H9 (cell line): ENCODE results near the gene PDZRN4. TPM values are rescaled to one million over a fixed set of nuclear protein-coding genes. Genes with fewer than 3 reads are reported as not detected.

Source experiments
- DNase-seq: peaks from one replicate; pipeline ENCODE4 v3.0.0-alpha.2; 2017
- H2AFZ ChIP-seq: one replicate; pipeline ENCODE4 v1.6.1; 2013; ENCODE audit warnings: mild to moderate bottlenecking, low read length, control low read depth, moderate library complexity
- H2AK5ac ChIP-seq: 2 replicates; pipeline ENCODE4 v1.6.1; 2013; ENCODE audit warnings: low read length, control low read depth, mixed read lengths; ENCODE audit not compliant: insufficient read length
- H2BK120ac ChIP-seq: one replicate; pipeline ENCODE4 v1.6.1; 2013; ENCODE audit warnings: low read depth, mild to moderate bottlenecking, low read length, control low read depth, inconsistent platforms; ENCODE audit not compliant: poor library complexity, severe bottlenecking
- H2BK12ac ChIP-seq: 2 replicates; pipeline ENCODE4 v1.6.1; 2013; ENCODE audit warnings: low read length, control low read depth, mixed read lengths, low read depth; ENCODE audit not compliant: insufficient read length
- H2BK15ac ChIP-seq: 2 replicates; pipeline ENCODE4 v1.6.1; 2013; ENCODE audit warnings: low read depth, low read length, control low read depth
- H2BK20ac ChIP-seq: one replicate; pipeline ENCODE4 v1.6.1; 2013; ENCODE audit warnings: low read depth, mild to moderate bottlenecking, low read length, control low read depth, inconsistent platforms; ENCODE audit not compliant: poor library complexity, severe bottlenecking
- H2BK5ac ChIP-seq: 2 replicates; pipeline ENCODE4 v1.6.1; 2013; ENCODE audit warnings: low read length, control low read depth, mixed read lengths; ENCODE audit not compliant: insufficient read length
- H3K14ac ChIP-seq: 2 replicates; pipeline ENCODE4 v1.6.1; 2013; ENCODE audit warnings: low read length, control low read depth; ENCODE audit not compliant: insufficient read depth
- H3K18ac ChIP-seq: 2 replicates; pipeline ENCODE4 v1.6.1; 2013; ENCODE audit warnings: low read depth, mild to moderate bottlenecking, mixed read lengths, low read length, control low read depth; ENCODE audit not compliant: insufficient read length
- H3K23ac ChIP-seq: 2 replicates; pipeline ENCODE4 v1.6.1; 2013; ENCODE audit warnings: low read length, control low read depth, mixed read lengths, low read depth; ENCODE audit not compliant: insufficient read length
- H3K23me2 ChIP-seq: 2 replicates; pipeline ENCODE4 v1.6.1; 2013; ENCODE audit warnings: low read depth, mild to moderate bottlenecking, mixed read lengths, low read length, control low read depth; ENCODE audit not compliant: insufficient read length, poor library complexity, severe bottlenecking
- H3K27ac ChIP-seq: 2 replicates; pipeline ENCODE4 v1.5.1; 2013; ENCODE audit warnings: low read length, control low read depth, mixed read lengths, low read depth; ENCODE audit not compliant: insufficient read length
- H3K27me3 ChIP-seq: 2 replicates; pipeline ENCODE4 v1.6.1; 2013; ENCODE audit warnings: low read length, control low read depth, inconsistent platforms; ENCODE audit not compliant: insufficient read depth
- H3K4ac ChIP-seq: 2 replicates; pipeline ENCODE4 v1.6.1; 2013; ENCODE audit warnings: low read depth, mild to moderate bottlenecking, control low read depth, inconsistent platforms, low read length, moderate library complexity
- H3K4me1 ChIP-seq: 2 replicates; pipeline ENCODE4 v1.6.1; 2013; ENCODE audit warnings: low read length, control low read depth, inconsistent platforms; ENCODE audit not compliant: insufficient read depth
- H3K4me2 ChIP-seq: 2 replicates; pipeline ENCODE4 v1.6.1; 2013; ENCODE audit warnings: low read length, control low read depth, mixed read lengths; ENCODE audit not compliant: insufficient read length, insufficient read depth
- H3K56ac ChIP-seq: 2 replicates; pipeline ENCODE4 v1.6.1; 2013; ENCODE audit warnings: low read depth, mild to moderate bottlenecking, mixed read lengths, low read length, control low read depth; ENCODE audit not compliant: insufficient read length
- H3K79me1 ChIP-seq: 2 replicates; pipeline ENCODE4 v1.6.1; 2013; ENCODE audit warnings: low read depth, mild to moderate bottlenecking, moderate library complexity, low read length, control low read depth, inconsistent platforms; ENCODE audit not compliant: insufficient read depth, poor library complexity, severe bottlenecking
- H3K79me2 ChIP-seq: 2 replicates; pipeline ENCODE4 v1.6.1; 2013; ENCODE audit warnings: low read length, control low read depth, inconsistent platforms; ENCODE audit not compliant: insufficient read depth
- H3K9ac ChIP-seq: 2 replicates; pipeline ENCODE4 v1.6.1; 2013; ENCODE audit warnings: low read length, control low read depth, mixed read lengths; ENCODE audit not compliant: insufficient read length; ENCODE audit errors: extremely low read depth
- H3K9me3 ChIP-seq: one replicate; pipeline ENCODE4 v1.6.1; 2013; ENCODE audit warnings: low read depth, low read length, inconsistent platforms; ENCODE audit not compliant: control insufficient read depth
- H3T11ph ChIP-seq: one replicate; pipeline ENCODE4 v1.6.1; 2013; ENCODE audit warnings: mild to moderate bottlenecking, low read length, control low read depth, inconsistent platforms
- H4K20me1 ChIP-seq: one replicate; pipeline ENCODE4 v1.6.1; 2013; ENCODE audit not compliant: control insufficient read depth, insufficient read length, insufficient read depth
- H4K5ac ChIP-seq: 2 replicates; pipeline ENCODE4 v1.6.1; 2013; ENCODE audit warnings: low read depth, mild to moderate bottlenecking, mixed read lengths, low read length, control low read depth; ENCODE audit not compliant: insufficient read length
- H4K8ac ChIP-seq: replicated peaks from 2 replicates; pipeline ENCODE4 v1.6.1; 2013; ENCODE audit warnings: low read length, control low read depth, mixed read lengths, low read depth; ENCODE audit not compliant: insufficient read length
- H4K91ac ChIP-seq: 2 replicates; pipeline ENCODE4 v1.6.1; 2013; ENCODE audit warnings: low read depth, mild to moderate bottlenecking, moderate library complexity, mixed read lengths, low read length, control low read depth; ENCODE audit not compliant: insufficient read length
- H3K27ac Mint-ChIP-seq, 3 experiments: 2 replicates in 2 of 3; 3 replicates in 1 of 3; pipeline ENCODE4 v1.8.0; 2020 to 2021; ENCODE audit warnings: mixed read lengths in 3 of 3, mild to moderate bottlenecking in 1 of 3, moderate library complexity in 1 of 3
- H3K27me3 Mint-ChIP-seq: 2 replicates; pipeline ENCODE4 v1.8.0; 2021; ENCODE audit warnings: low read depth, mild to moderate bottlenecking, moderate library complexity, mixed read lengths
- H3K36me3 Mint-ChIP-seq, 3 experiments: 2 replicates in 2 of 3; 3 replicates in 1 of 3; pipeline ENCODE4 v1.8.0; 2020 to 2021; ENCODE audit warnings: low read depth in 3 of 3, mixed read lengths in 3 of 3; ENCODE audit not compliant: insufficient read depth in 1 of 3
- H3K4me1 Mint-ChIP-seq, 2 experiments: 2 replicates each; pipeline ENCODE4 v1.8.0; 2020; ENCODE audit warnings: mixed read lengths in 2 of 2
- H3K4me3 Mint-ChIP-seq, 2 experiments: 2 replicates in 1 of 2; 3 replicates in 1 of 2; pipeline ENCODE4 v1.8.0; 2020 to 2021; ENCODE audit warnings: mild to moderate bottlenecking in 2 of 2, mixed read lengths in 2 of 2, moderate library complexity in 1 of 2
- H3K9me3 Mint-ChIP-seq, 2 experiments: 2 replicates in 1 of 2; 3 replicates in 1 of 2; pipeline ENCODE4 v1.8.0; 2020; ENCODE audit warnings: mild to moderate bottlenecking in 2 of 2, mixed read lengths in 2 of 2, moderate library complexity in 1 of 2
- CTCF ChIP-seq: fragments of 200-600 bp; sonication (generic); conservative IDR thresholded peaks from 3 replicates; pipeline ENCODE4 v1.8.0; 2021; ENCODE audit warnings: antibody characterized with exemption, mild to moderate bottlenecking
- WGBS: extraction: QIAGEN DNeasy Blood & Tissue Kit; methylation state at CpG from one replicate; pipeline ENCODE4 v1.1.7; 2013; ENCODE audit warnings: missing lambda C conversion rate, low lambda C conversion rate, mixed read lengths; ENCODE audit not compliant: insufficient read length; ENCODE audit errors: extremely low coverage; 5-methylcytosine and 5-hydroxymethylcytosine counted together
- total RNA-seq: library from RNA; stranded (reverse); gene quantifications from 2 replicates; pipeline ENCODE4 v1.2.1, GENCODE V29; 2021

Gene PDZRN4
- total RNA-seq, 1 experiment from 2014 or later: not detected

- no peak overlapping the region for H3K14ac ChIP-seq
- Mint-ChIP-seq H3K4me1 (peaks cover 15 to 18% of the 10 kb centered on the region in 2 experiments), H3K9me3 (no peaks in the 10 kb centered on the region), H3K36me3 (no peaks in the 10 kb centered on the region; a peak in 1 of 7 replicates), H3K27ac (no peak overlapping the region), H3K27me3 (no peaks in the 10 kb centered on the region), H3K4me3 (no peak overlapping the region)
- no peak overlapping the region for H3K27ac ChIP-seq
- H3K56ac ChIP-seq: no peak overlapping the region
- H3K27me3 ChIP-seq: no peaks in the 10 kb centered on the region
- H3K4ac ChIP-seq: no peak overlapping the region
- no peak overlapping the region for H4K8ac ChIP-seq
- H2BK15ac ChIP-seq: no peak overlapping the region
- H3K4me2 ChIP-seq: no peak overlapping the region
- H3K18ac ChIP-seq: no peak overlapping the region
- H3K79me2 ChIP-seq: no peaks in the 10 kb centered on the region
- no peak overlapping the region for H4K5ac ChIP-seq
- no peak overlapping the region for H2BK20ac ChIP-seq
- no peak overlapping the region for H3K23ac ChIP-seq
- no peaks in the 10 kb centered on the region for H4K20me1 ChIP-seq
- H3T11ph ChIP-seq: no peak overlapping the region
- H3K23me2 ChIP-seq: no peaks in the 10 kb centered on the region
- H2BK120ac ChIP-seq: no peak overlapping the region
- H2AFZ ChIP-seq: no peak overlapping the region
- H4K91ac ChIP-seq: no peak overlapping the region
- H3K79me1 ChIP-seq: no peaks in the 10 kb centered on the region
- H3K9ac ChIP-seq: no peak overlapping the region
- no peaks in the 10 kb centered on the region for H3K4me1 ChIP-seq
- no peak for TF ChIP-seq CTCF
- WGBS: no CpG with 5 or more reads among the region's 4 CpGs
- H2BK5ac ChIP-seq: no peak overlapping the region
- no peak for DNase-seq
- no peak overlapping the region for H2AK5ac ChIP-seq
- no peaks in the 10 kb centered on the region for H3K9me3 ChIP-seq
- H2BK12ac ChIP-seq: no peak overlapping the region
These were observed 33.4 kb downstream of the PDZRN4 start for GRCh38 chr12:41221491-41221890.
